ENCODE results near the gene TMEM150C. TPM values are rescaled to one million over a fixed set of nuclear protein-coding genes. Genes with fewer than 3 reads are reported as not detected.
A peak's percentile ranks its signal among the peaks of the same experiment; 100 is the strongest.

The TMEM150C gene
- total RNA-seq, 1 donor, result 3.3 TPM

- no peak overlapping the region for H3K4me2 ChIP-seq (ENCODE audit: insufficient read depth, low read length)
- no peak for TF ChIP-seq CTCF (IDR thresholded peaks at IDR 0.05; ENCODE audit: extremely low read depth, low read depth, low read length)
- no peaks in the 10 kb centered on the region for H3K27me3 ChIP-seq (ENCODE audit: insufficient read depth, low read length)
- peaks cover 15% of the 10 kb centered on the region for H4K20me1 ChIP-seq (ENCODE audit: insufficient read depth, low read length)
- no peak overlapping the region for H3K4me3 ChIP-seq (ENCODE audit: insufficient read depth, low read length)
- H3K36me3 ChIP-seq (ENCODE audit: insufficient read depth, low read length), result no peaks in the 10 kb centered on the region
- no peak for DNase-seq (ENCODE audit: insufficient read length, low spot score, missing footprints)
- H2AFZ ChIP-seq (ENCODE audit: low read length), result no peak overlapping the region
- no peak overlapping the region for H3K27ac ChIP-seq (ENCODE audit: low read depth, low read length)
- H3K9me3 ChIP-seq (ENCODE audit: low read depth, low read length), result no peaks in the 10 kb centered on the region
- no peaks in the 10 kb centered on the region for H3K4me1 ChIP-seq (ENCODE audit: insufficient read depth, low read length)
- peaks cover 98% of the 10 kb centered on the region for H3K79me2 ChIP-seq (ENCODE audit: insufficient read depth, low read length)
Measured at GRCh38 chr4:82439088-82439487, 122.7 kb downstream of the TMEM150C start.

- H3K36me3 ChIP-seq (ENCODE audit: insufficient read depth, low read length), result no peaks in the 10 kb centered on the region
- H2AFZ ChIP-seq (ENCODE audit: low read length), result no peak overlapping the region
- peaks cover 25% of the 10 kb centered on the region for H4K20me1 ChIP-seq (ENCODE audit: insufficient read depth, low read length)
- no peaks in the 10 kb centered on the region for H3K9me3 ChIP-seq (ENCODE audit: low read depth, low read length)
- H3K4me3 ChIP-seq (ENCODE audit: insufficient read depth, low read length), result no peak overlapping the region
- H3K27me3 ChIP-seq (ENCODE audit: insufficient read depth, low read length), result no peaks in the 10 kb centered on the region
- peaks cover 99% of the 10 kb centered on the region for H3K79me2 ChIP-seq (ENCODE audit: insufficient read depth, low read length)
- H3K4me1 ChIP-seq (ENCODE audit: insufficient read depth, low read length), result no peaks in the 10 kb centered on the region
- no peak for TF ChIP-seq CTCF (IDR thresholded peaks at IDR 0.05; ENCODE audit: extremely low read depth, low read depth, low read length)
- H3K27ac ChIP-seq (ENCODE audit: low read depth, low read length), result no peak overlapping the region
- H3K4me2 ChIP-seq (ENCODE audit: insufficient read depth, low read length), result no peak overlapping the region
- peak; percentile 51 for DNase-seq (ENCODE audit: insufficient read length, low spot score, missing footprints)
Measured at GRCh38 chr4:82437285-82438005, 124.3 kb downstream of the TMEM150C start.

- H3K4me3 ChIP-seq (ENCODE audit: insufficient read depth, low read length), result no peak overlapping the region
- H3K27me3 ChIP-seq (ENCODE audit: insufficient read depth, low read length), result no peaks in the 10 kb centered on the region
- peaks cover 99% of the 10 kb centered on the region for H3K79me2 ChIP-seq (ENCODE audit: insufficient read depth, low read length)
- H2AFZ ChIP-seq (ENCODE audit: low read length), result no peak overlapping the region
- no peaks in the 10 kb centered on the region for H3K36me3 ChIP-seq (ENCODE audit: insufficient read depth, low read length)
- no peak overlapping the region for H3K27ac ChIP-seq (ENCODE audit: low read depth, low read length)
- no peak for TF ChIP-seq CTCF (IDR thresholded peaks at IDR 0.05; ENCODE audit: extremely low read depth, low read depth, low read length)
- no peak overlapping the region for H3K4me2 ChIP-seq (ENCODE audit: insufficient read depth, low read length)
- peaks cover 28% of the 10 kb centered on the region for H4K20me1 ChIP-seq (ENCODE audit: insufficient read depth, low read length)
- no peaks in the 10 kb centered on the region for H3K9me3 ChIP-seq (ENCODE audit: low read depth, low read length)
- H3K4me1 ChIP-seq (ENCODE audit: insufficient read depth, low read length), result peaks cover 2% of the 10 kb centered on the region
- no peak for DNase-seq (ENCODE audit: insufficient read length, low spot score, missing footprints)
Measured at GRCh38 chr4:82436780-82437179, 125.0 kb downstream of the TMEM150C start.

- H3K4me3 ChIP-seq (ENCODE audit: insufficient read depth, low read length), result no peak overlapping the region
- no peak for DNase-seq (ENCODE audit: insufficient read length, low spot score, missing footprints)
- peaks cover 9% of the 10 kb centered on the region for H3K4me1 ChIP-seq (ENCODE audit: insufficient read depth, low read length)
- H4K20me1 ChIP-seq (ENCODE audit: insufficient read depth, low read length), result peaks cover 33% of the 10 kb centered on the region
- TF ChIP-seq CTCF (IDR thresholded peaks at IDR 0.05; ENCODE audit: extremely low read depth, low read depth, low read length), result no peak
- peaks cover 99% of the 10 kb centered on the region for H3K79me2 ChIP-seq (ENCODE audit: insufficient read depth, low read length)
- no peak overlapping the region for H2AFZ ChIP-seq (ENCODE audit: low read length)
- H3K9me3 ChIP-seq (ENCODE audit: low read depth, low read length), result no peaks in the 10 kb centered on the region
- no peaks in the 10 kb centered on the region for H3K27me3 ChIP-seq (ENCODE audit: insufficient read depth, low read length)
- H3K27ac ChIP-seq (ENCODE audit: low read depth, low read length), result no peak overlapping the region
- no peaks in the 10 kb centered on the region for H3K36me3 ChIP-seq (ENCODE audit: insufficient read depth, low read length)
- H3K4me2 ChIP-seq (ENCODE audit: insufficient read depth, low read length), result no peak overlapping the region
Measured at GRCh38 chr4:82436130-82436529, 125.7 kb downstream of the TMEM150C start.

Measured in osteoblast (primary cell).